ENCODE results near the gene NPTN. TPM values are rescaled to one million over a fixed set of nuclear protein-coding genes. Genes with fewer than 3 reads are reported as not detected.
"Not testable (repeated sequence)": the region's sequence is repeated elsewhere in the genome, so short reads cannot be mapped to it uniquely, and the experiment has no call there.

The NPTN gene
- total RNA-seq, 1 experiment from 2014 or later = 71.0 TPM

GRCh38 chr15:73583544-73583943, 49.6 kb downstream of the NPTN start:
- no TSS peak for BruUV-seq (replicated peaks)
- H3K4me1 Mint-ChIP-seq (ENCODE audit: insufficient read depth, unreplicated experiment) = no peaks in the 10 kb centered on the region
- ChIA-PET CTCF (interaction anchor here (0.5 to 2.0 kb wide), 3 partner anchors 13 to 132 kb away, joined by 3 to 7 read pairs (median 3); no protein-coding TSS in a partner anchor), POLR2A (interaction anchor here (1.1 to 1.7 kb wide), 3 partner anchors 8 to 18 kb away, joined by 3 to 4 read pairs (median 3); no protein-coding TSS in a partner anchor)
- intact Hi-C loops (cut with micrococcal nuclease) = no loop called here
- TF ChIP-seq CTCF (IDR thresholded peaks at IDR 0.05; ENCODE audit: unreplicated experiment) = no peak
- no peak for DNase-seq (ENCODE audit: unreplicated experiment)
- H3K9me3 Mint-ChIP-seq (ENCODE audit: unreplicated experiment) = no peaks in the 10 kb centered on the region
- H3K27ac Mint-ChIP-seq (ENCODE audit: low read depth, unreplicated experiment) = no peak overlapping the region
- H3K27me3 Mint-ChIP-seq (ENCODE audit: insufficient read depth, unreplicated experiment) = no peaks in the 10 kb centered on the region
- H3K4me3 Mint-ChIP-seq (ENCODE audit: unreplicated experiment) = no peak overlapping the region
- peaks cover 89% of the 10 kb centered on the region for H3K36me3 Mint-ChIP-seq (ENCODE audit: insufficient read depth, unreplicated experiment)

- Mint-ChIP-seq H3K27me3 (ENCODE audit: insufficient read depth, unreplicated experiment) (no peaks in the 10 kb centered on the region), H3K36me3 (ENCODE audit: insufficient read depth, unreplicated experiment) (peaks cover 89% of the 10 kb centered on the region), H3K4me3 (ENCODE audit: unreplicated experiment) (no peak overlapping the region), H3K9me3 (ENCODE audit: unreplicated experiment) (no peaks in the 10 kb centered on the region), H3K4me1 (ENCODE audit: insufficient read depth, unreplicated experiment) (peaks cover 6% of the 10 kb centered on the region), H3K27ac (ENCODE audit: low read depth, unreplicated experiment) (no peak overlapping the region)
- BruUV-seq (replicated peaks) = no TSS peak
- no peak for TF ChIP-seq CTCF (IDR thresholded peaks at IDR 0.05; ENCODE audit: unreplicated experiment)
- DNase-seq (ENCODE audit: unreplicated experiment) = no peak
- intact Hi-C loops (cut with micrococcal nuclease) = no loop called here
- ChIA-PET CTCF (interaction anchor here (0.5 to 2.0 kb wide), 3 partner anchors 14 to 131 kb away, joined by 3 to 7 read pairs (median 3); no protein-coding TSS in a partner anchor), POLR2A (interaction anchor here (0.6 to 1.7 kb wide), 5 partner anchors 7 to 92 kb away, joined by 3 to 4 read pairs (median 4); no protein-coding TSS in a partner anchor)
Observed at GRCh38 chr15:73582851-73583379, 50.3 kb downstream of the NPTN start.

- no peaks in the 10 kb centered on the region for H3K9me3 Mint-ChIP-seq (ENCODE audit: unreplicated experiment)
- DNase-seq (ENCODE audit: unreplicated experiment) = no peak
Observed at GRCh38 chr15:73578026-73578425, 55.2 kb downstream of the NPTN start.

GRCh38 chr15:73577593-73577992, 55.6 kb downstream of the NPTN start:
- H3K27ac Mint-ChIP-seq (ENCODE audit: low read depth, unreplicated experiment) = peak overlapping the region; percentile 20
- POLR2A ChIA-PET = interaction anchor here (0.8 to 5.5 kb wide), 3 partner anchors 24 to 103 kb away, joined by 3 to 51 read pairs (median 5); partner anchors contain the start of gene NPTN
- DNase-seq (ENCODE audit: unreplicated experiment); H3K4me3 Mint-ChIP-seq (ENCODE audit: unreplicated experiment); H3K27me3 Mint-ChIP-seq (ENCODE audit: insufficient read depth, unreplicated experiment); CTCF ChIA-PET; intact Hi-C loops (cut with micrococcal nuclease); BruUV-seq (replicated peaks); H3K9me3 Mint-ChIP-seq (ENCODE audit: unreplicated experiment): not testable (repeated sequence)
- H3K4me1 Mint-ChIP-seq (ENCODE audit: insufficient read depth, unreplicated experiment) = peaks cover 39% of the 10 kb centered on the region
- peaks cover 80% of the 10 kb centered on the region for H3K36me3 Mint-ChIP-seq (ENCODE audit: insufficient read depth, unreplicated experiment)

More at GRCh38 chr15:73578026-73578425, 55.2 kb downstream of the NPTN start:
- H3K36me3 Mint-ChIP-seq (ENCODE audit: insufficient read depth, unreplicated experiment) = peaks cover 80% of the 10 kb centered on the region
- H3K4me3 Mint-ChIP-seq (ENCODE audit: unreplicated experiment) = no peak overlapping the region
- intact Hi-C loops (cut with micrococcal nuclease) = no loop called here
- BruUV-seq (replicated peaks) = no TSS peak
- no peak for TF ChIP-seq CTCF (IDR thresholded peaks at IDR 0.05; ENCODE audit: unreplicated experiment)
- H3K4me1 Mint-ChIP-seq (ENCODE audit: insufficient read depth, unreplicated experiment) = peaks cover 39% of the 10 kb centered on the region
- peak overlapping the region; percentile 20 for H3K27ac Mint-ChIP-seq (ENCODE audit: low read depth, unreplicated experiment)
- ChIA-PET POLR2A (interaction anchor here (0.8 to 5.5 kb wide), 3 partner anchors 23 to 103 kb away, joined by 3 to 51 read pairs (median 5); partner anchors contain the start of gene NPTN), CTCF (no interaction called here)
- no peaks in the 10 kb centered on the region for H3K27me3 Mint-ChIP-seq (ENCODE audit: insufficient read depth, unreplicated experiment)

Measured in MCF 10A (cell line).